ENCODE data around the gene CDK19.

DNA sequence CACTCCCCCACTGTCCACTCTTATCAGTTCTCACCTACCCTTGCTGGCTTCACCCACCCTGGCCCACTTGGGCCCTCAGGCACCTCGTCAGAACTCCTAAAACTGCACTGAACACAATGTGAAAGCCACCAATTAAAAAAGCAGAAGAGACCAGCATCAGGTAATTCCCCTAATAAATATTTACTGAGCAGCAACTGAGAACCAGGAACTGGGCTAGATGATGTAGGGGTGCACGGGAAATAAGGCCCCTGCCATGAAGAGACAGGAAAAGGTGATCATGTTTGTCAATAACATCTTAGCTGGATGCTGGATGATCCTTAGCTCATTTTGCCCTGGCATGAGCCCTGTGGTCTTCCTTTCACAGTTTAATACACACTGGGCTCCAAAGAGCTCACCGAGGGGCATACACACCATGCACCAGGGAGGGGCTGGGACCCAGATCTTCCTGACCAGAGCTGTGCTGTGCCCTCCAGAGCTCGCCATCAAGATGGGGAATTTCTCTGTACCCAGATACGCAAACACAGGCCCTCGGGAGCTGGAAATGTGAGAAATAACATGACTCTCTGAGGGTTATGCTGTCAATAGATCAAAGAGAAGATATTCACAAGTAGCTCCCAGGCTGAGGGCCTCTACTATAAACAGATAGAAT lies 225.3 kb downstream of the CDK19 start:
- no peak for TF ChIP-seq POLR2A (IDR thresholded peaks at IDR 0.05)
- no peak for TF ChIP-seq CTCF (IDR thresholded peaks at IDR 0.05)
